Caco-2 (cell line): Measurements from ENCODE around the gene C16orf95. TPM values are rescaled to one million over a fixed set of nuclear protein-coding genes. Genes with fewer than 3 reads are reported as not detected.

Source experiments
- BruUV-seq: library from RNA; stranded (reverse); fragments of 400-500 nt; replicated peaks from 2 replicates; lab custom pipeline; 2021; lab: Mats Ljungman, UMichigan
- CTCF ChIA-PET: fragments of 300-600 bp; sonication (Branson Sonifier 250); formaldehyde crosslinking; loops from one replicate; lab custom pipeline; 2022; ENCODE audit warnings: antibody characterized with exemption; lab: Charles Lee
- POLR2A ChIA-PET: fragments of 300-600 bp; sonication (Branson Sonifier 250); formaldehyde crosslinking; loops from one replicate; lab custom pipeline; 2022; ENCODE audit warnings: antibody characterized with exemption; lab: Charles Lee
- DNase-seq, 2 experiments: peaks; one replicate each; pipeline versions ENCODE4 v3.0.0 to v3.0.0-alpha.2; 2020 to 2022
- H3K27me3 ChIP-seq: replicated peaks from 2 replicates; pipeline ENCODE4 v1.6.0; 2011; ENCODE audit warnings: low read length; ENCODE audit not compliant: control insufficient read depth, insufficient read depth
- H3K36me3 ChIP-seq: 2 replicates; pipeline ENCODE4 v1.5.1; 2011; ENCODE audit warnings: low read length; ENCODE audit not compliant: control insufficient read depth, insufficient read depth
- H3K4me1 ChIP-seq: fragments of 250-450 bp; sonication (Bioruptor Pico); 2 replicates; pipeline ENCODE4 v1.5.1; 2020; ENCODE audit warnings: mild to moderate bottlenecking
- H3K4me3 ChIP-seq: 2 replicates; pipeline ENCODE4 v1.5.1; 2011; ENCODE audit warnings: low read depth, mild to moderate bottlenecking, control low read depth, low read length
- H3K9me3 ChIP-seq: fragments of 250-450 bp; sonication (Bioruptor Pico); 2 replicates; pipeline ENCODE4 v1.5.1; 2020; ENCODE audit warnings: mild to moderate bottlenecking, moderate library complexity
- H3K27ac Mint-ChIP-seq: one replicate; pipeline ENCODE4 v1.8.0; 2022; ENCODE audit warnings: mixed read lengths; ENCODE audit not compliant: unreplicated experiment
- H3K27me3 Mint-ChIP-seq: one replicate; pipeline ENCODE4 v1.8.0; 2022; ENCODE audit warnings: mixed read lengths; ENCODE audit not compliant: insufficient read depth, unreplicated experiment
- H3K36me3 Mint-ChIP-seq: one replicate; pipeline ENCODE4 v1.8.0; 2022; ENCODE audit warnings: mild to moderate bottlenecking, mixed read lengths; ENCODE audit not compliant: insufficient read depth, unreplicated experiment
- H3K4me1 Mint-ChIP-seq: one replicate; pipeline ENCODE4 v1.8.0; 2022; ENCODE audit warnings: low read depth, mixed read lengths; ENCODE audit not compliant: unreplicated experiment
- H3K4me3 Mint-ChIP-seq: one replicate; pipeline ENCODE4 v1.8.0; 2022; ENCODE audit warnings: mild to moderate bottlenecking, moderate library complexity, mixed read lengths; ENCODE audit not compliant: unreplicated experiment
- H3K9me3 Mint-ChIP-seq: one replicate; pipeline ENCODE4 v1.8.0; 2022; ENCODE audit warnings: mixed read lengths; ENCODE audit not compliant: unreplicated experiment
- intact Hi-C: fragments of 100-400 bp; cut with micrococcal nuclease; formaldehyde crosslinking; loops from one replicate; pipeline ENCODE4 v1.10.0; 2022; ENCODE audit not compliant: unreplicated experiment
- total RNA-seq: library from RNA; stranded (reverse); gene quantifications from 2 replicates; pipeline ENCODE4 v1.2.3, GENCODE V29; 2022
- TF ChIP-seq, protein P1 (sequence below), 2 experiments: fragments of 200-600 bp in 1 of 2; IDR thresholded peaks; 1 replicate in 1 of 2; 2 replicates in 1 of 2; pipeline versions ENCODE4 v1.5.1 to v1.8.0; 2011 to 2022; ENCODE audit warnings: antibody characterized with exemption in 1 of 2, control low read depth in 1 of 2, inconsistent platforms in 1 of 2, low read depth in 1 of 2, low read length in 1 of 2, mild to moderate bottlenecking in 1 of 2, moderate library complexity in 1 of 2; ENCODE audit not compliant: insufficient read depth in 1 of 2, severe bottlenecking in 1 of 2, unreplicated experiment in 1 of 2

Gene C16orf95
- total RNA-seq, 1 experiment from 2014 or later: 4.4 TPM

DNA sequence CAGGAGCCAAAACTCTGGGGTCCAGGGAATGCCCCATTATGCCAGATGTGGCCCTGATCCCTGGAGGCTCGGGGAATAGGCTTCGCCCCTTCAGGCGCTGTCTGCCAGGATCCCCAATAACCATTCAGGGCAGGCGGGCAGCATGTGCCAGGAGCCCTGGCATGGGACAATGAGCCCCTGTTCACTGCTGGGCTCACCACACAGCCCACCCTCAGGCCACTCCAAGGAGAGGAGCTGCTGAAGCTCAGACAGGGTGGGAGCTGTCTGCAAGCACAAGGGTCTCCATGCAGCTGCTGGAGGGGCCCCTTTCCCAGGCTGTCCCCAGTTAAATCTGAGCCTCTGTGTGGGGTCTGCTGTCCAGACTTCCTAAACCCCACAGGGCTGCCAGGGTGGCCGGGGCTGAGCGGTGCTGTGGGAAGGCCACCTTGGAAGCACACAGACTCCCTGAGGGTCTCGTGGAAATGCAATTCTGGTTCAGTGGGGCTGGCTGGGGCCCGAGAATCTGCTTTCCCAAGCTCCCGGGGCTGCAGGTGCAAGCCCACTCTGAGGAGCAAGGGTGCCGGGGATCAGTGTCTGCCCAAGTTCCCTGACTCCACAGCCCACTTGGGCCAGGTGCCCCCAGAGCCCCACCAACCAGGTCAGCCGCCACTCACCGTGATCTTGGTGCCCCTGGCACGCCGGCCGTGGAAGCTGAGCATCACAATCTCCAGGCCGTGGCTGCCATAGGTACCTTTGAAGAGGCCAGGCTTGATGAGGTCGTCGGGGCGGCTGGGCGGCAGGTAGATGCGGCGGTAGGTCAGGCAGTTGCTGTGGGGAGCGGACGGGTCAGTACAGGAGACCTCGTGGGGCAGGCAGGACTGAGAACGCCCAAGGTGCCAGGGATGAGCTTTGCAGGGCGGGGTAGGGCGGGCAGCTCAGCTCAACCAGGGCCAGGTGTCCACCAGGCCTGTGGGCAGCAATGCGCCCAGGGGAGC is 17.7 kb upstream of the C16orf95 start:
- Histone ChIP-seq H3K27me3 (no peaks in the 10 kb centered on the region), H3K4me1 (no peaks in the 10 kb centered on the region), H3K36me3 (peaks cover 11% of the 10 kb centered on the region), H3K9me3 (no peaks in the 10 kb centered on the region), H3K4me3 (no peak overlapping the region)
- intact Hi-C loops: no loop called here
- no peak overlapping the region for H3K4me3 Mint-ChIP-seq
- CTCF ChIA-PET: no interaction called here
- no peak for DNase-seq
- no peak overlapping the region for H3K27ac Mint-ChIP-seq
- H3K36me3 Mint-ChIP-seq: peaks cover 59% of the 10 kb centered on the region
- TF ChIP-seq, protein P1, sequence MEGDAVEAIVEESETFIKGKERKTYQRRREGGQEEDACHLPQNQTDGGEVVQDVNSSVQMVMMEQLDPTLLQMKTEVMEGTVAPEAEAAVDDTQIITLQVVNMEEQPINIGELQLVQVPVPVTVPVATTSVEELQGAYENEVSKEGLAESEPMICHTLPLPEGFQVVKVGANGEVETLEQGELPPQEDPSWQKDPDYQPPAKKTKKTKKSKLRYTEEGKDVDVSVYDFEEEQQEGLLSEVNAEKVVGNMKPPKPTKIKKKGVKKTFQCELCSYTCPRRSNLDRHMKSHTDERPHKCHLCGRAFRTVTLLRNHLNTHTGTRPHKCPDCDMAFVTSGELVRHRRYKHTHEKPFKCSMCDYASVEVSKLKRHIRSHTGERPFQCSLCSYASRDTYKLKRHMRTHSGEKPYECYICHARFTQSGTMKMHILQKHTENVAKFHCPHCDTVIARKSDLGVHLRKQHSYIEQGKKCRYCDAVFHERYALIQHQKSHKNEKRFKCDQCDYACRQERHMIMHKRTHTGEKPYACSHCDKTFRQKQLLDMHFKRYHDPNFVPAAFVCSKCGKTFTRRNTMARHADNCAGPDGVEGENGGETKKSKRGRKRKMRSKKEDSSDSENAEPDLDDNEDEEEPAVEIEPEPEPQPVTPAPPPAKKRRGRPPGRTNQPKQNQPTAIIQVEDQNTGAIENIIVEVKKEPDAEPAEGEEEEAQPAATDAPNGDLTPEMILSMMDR (IDR thresholded peaks at IDR 0.05; ENCODE audit: insufficient read depth in 1 of 2, low read depth in 1 of 2, low read length in 1 of 2, severe bottlenecking in 1 of 2, unreplicated experiment in 1 of 2): no peak
- no TSS peak for BruUV-seq
- no peaks in the 10 kb centered on the region for H3K4me1 Mint-ChIP-seq
- no peaks in the 10 kb centered on the region for H3K27me3 Mint-ChIP-seq
- H3K9me3 Mint-ChIP-seq: no peaks in the 10 kb centered on the region
- POLR2A ChIA-PET: no interaction called here

DNA sequence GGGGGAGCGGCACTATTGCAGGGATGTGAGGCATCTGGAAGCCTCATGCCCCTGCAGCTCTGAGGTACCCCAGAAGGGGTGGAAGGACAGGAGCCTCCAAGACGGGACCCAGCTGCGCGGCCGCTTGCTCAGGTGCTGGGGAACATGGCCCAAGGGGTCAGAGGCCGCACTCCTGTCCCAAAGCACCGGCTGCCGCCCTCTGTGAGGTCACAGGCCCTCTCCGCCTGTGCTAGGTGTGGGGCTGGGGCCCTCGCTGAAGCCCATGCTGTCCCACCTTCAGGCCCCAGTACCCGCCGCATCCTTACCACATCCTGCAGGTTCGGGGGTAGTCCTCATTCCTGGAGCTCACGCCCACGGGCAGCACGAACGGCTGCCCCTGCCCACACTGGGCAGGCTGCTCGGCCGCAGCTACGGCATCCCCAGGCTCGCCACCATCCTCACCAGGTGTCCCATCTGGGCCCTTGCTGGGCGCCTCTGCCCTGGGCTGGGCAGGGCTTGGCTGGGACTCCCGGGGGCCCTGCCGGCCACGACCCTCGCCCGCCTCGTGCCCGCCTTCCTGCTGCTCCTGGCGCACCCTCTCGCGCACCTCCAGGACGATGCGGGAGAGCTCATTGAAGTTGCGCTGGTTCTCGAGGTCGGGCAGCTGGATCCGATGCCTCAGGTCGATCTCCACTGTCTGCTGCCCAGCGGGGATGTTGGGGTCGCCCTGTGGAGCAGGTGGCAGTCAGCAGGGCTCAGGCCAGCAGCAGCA is 16.6 kb upstream of the C16orf95 start:
- no peak overlapping the region for H3K27ac Mint-ChIP-seq
- intact Hi-C loops: no loop called here
- no peak for DNase-seq
- no peaks in the 10 kb centered on the region for H3K9me3 ChIP-seq
- H3K36me3 Mint-ChIP-seq: peaks cover 51% of the 10 kb centered on the region
- H3K9me3 Mint-ChIP-seq: no peaks in the 10 kb centered on the region
- no TSS peak for BruUV-seq
- no peaks in the 10 kb centered on the region for H3K27me3 Mint-ChIP-seq
- H3K27me3 ChIP-seq: no peaks in the 10 kb centered on the region
- ChIA-PET POLR2A (no interaction called here), CTCF (interaction anchor here (0.5 kb wide), 1 partner anchor 167 kb away, joined by 5 read pairs; no protein-coding TSS in a partner anchor)
- no peaks in the 10 kb centered on the region for H3K4me1 ChIP-seq
- H3K4me3 ChIP-seq: no peak overlapping the region
- TF ChIP-seq, protein P1 (IDR thresholded peaks at IDR 0.05; ENCODE audit: insufficient read depth in 1 of 2, low read depth in 1 of 2, low read length in 1 of 2, severe bottlenecking in 1 of 2, unreplicated experiment in 1 of 2): no peak
- H3K36me3 ChIP-seq: peaks cover 11% of the 10 kb centered on the region
- H3K4me3 Mint-ChIP-seq: no peak overlapping the region
- no peaks in the 10 kb centered on the region for H3K4me1 Mint-ChIP-seq

DNA sequence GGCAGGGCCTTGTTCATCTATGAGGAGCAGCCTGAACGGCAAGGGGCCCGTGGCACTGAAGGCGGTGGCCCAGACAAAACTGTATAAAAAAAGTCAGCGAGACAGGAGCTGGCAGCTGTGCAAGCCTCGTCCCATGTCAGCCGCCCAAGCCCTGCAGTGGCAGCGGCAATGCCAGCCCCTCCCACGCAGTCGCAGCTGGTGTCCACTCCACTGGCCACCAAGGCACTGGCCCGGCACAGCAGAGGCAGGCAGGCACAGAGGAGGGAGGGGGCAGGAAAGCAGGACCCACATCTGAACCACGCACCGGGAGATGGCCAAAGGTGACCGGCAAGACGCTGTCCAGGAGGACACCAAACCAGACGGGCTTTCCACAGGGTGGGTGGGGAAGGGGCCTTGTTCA is 15.9 kb upstream of the C16orf95 start:
- Mint-ChIP-seq H3K36me3 (peaks cover 48% of the 10 kb centered on the region), H3K4me1 (no peaks in the 10 kb centered on the region), H3K27ac (no peak overlapping the region), H3K27me3 (no peaks in the 10 kb centered on the region), H3K4me3 (no peak overlapping the region), H3K9me3 (no peaks in the 10 kb centered on the region)
- intact Hi-C loops: no loop called here
- no peak for DNase-seq
- no peaks in the 10 kb centered on the region for H3K27me3 ChIP-seq
- POLR2A ChIA-PET: no interaction called here
- no TSS peak for BruUV-seq
- H3K9me3 ChIP-seq: no peaks in the 10 kb centered on the region
- no peak overlapping the region for H3K4me3 ChIP-seq
- H3K4me1 ChIP-seq: no peaks in the 10 kb centered on the region
- CTCF ChIA-PET: interaction anchor here (0.5 kb wide), 1 partner anchor 168 kb away, joined by 5 read pairs; no protein-coding TSS in a partner anchor
- H3K36me3 ChIP-seq: peaks cover 12% of the 10 kb centered on the region
- TF ChIP-seq, protein P1 (IDR thresholded peaks at IDR 0.05; ENCODE audit: insufficient read depth in 1 of 2, low read depth in 1 of 2, low read length in 1 of 2, severe bottlenecking in 1 of 2, unreplicated experiment in 1 of 2): no peak
